ENCODE results near the gene ALKBH8. TPM values are rescaled to one million over a fixed set of nuclear protein-coding genes. Genes with fewer than 3 reads are reported as not detected.
A peak's percentile ranks its signal among the peaks of the same experiment; 100 is the strongest.
"Not testable (repeated sequence)": the region's sequence is repeated elsewhere in the genome, so short reads cannot be mapped to it uniquely, and the experiment has no call there.

ALKBH8 gene
- total RNA-seq, 1 donor from 2014 or later = 11.8 TPM

DNA sequence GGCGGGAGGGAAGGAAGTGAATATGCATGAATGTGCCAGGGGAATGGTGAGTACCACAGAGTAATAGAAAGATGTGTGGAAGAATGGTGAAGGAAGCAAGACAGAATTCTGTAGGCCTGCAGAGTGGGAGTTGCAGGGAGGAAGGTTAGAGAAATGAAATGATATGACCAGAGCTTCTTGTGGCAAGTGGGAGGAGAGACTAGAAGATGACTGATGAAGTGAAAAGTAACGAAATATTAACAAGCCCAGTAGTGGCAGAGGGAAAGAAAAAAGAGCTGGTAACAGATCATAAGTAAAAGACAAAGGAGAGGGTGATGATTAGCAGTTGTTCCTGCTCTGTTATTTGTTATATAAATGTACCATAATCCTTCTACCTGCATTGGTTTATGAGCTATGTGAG is 1.0 kb upstream of the ALKBH8 start:
- Histone ChIP-seq H3K9ac (no peak overlapping the region), H3K4me3 (no peak overlapping the region)
- no peaks in the 10 kb centered on the region for H3K9me3 Mint-ChIP-seq

DNA sequence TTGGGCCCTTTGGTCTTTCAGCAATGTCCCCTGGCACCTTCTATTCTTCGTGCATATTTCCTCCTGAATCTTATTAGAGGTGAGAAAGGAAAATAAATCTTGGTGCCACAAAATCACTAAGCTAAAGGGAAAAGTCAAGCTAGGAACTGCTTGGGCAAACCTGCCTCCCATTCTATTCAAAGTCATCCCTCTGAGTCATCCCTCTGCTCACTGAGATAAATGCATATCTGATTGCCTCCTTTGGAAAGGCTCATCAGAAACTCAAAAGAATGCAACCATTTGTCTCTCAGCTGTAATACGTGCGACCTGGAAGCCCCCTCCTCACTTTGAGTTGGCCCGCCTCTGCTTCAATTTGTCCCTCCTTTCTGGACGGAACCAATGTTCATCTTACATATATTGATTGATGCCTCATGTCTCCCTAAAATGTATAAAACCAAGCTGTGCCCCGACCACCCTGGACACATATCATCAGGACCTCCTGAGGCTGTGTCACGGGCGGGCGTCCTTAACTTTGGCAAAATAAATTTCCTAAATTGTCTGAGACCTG is 493 bp upstream of the ALKBH8 start:
- H3K9ac ChIP-seq; H3K9me3 ChIP-seq (ENCODE audit: low read depth); H3K4me1 ChIP-seq; H3K27me3 Mint-ChIP-seq (ENCODE audit: insufficient read depth, low read depth); H3K36me3 Mint-ChIP-seq; H3K36me3 ChIP-seq; H3F3A ChIP-seq (ENCODE audit: low read depth); DNase-seq (ENCODE audit: low spot score); H3K27me3 ChIP-seq; H3K27ac ChIP-seq; H3K9me3 Mint-ChIP-seq; H4K20me1 ChIP-seq (ENCODE audit: low read depth): not testable (repeated sequence)
- Mint-ChIP-seq H3K4me1 (peaks cover 19% of the 10 kb centered on the region), H3K4me3 (peak overlapping the region; percentile 98), H3K27ac (peak overlapping the region; percentile 32)
- Histone ChIP-seq H3K4me2 (peak overlapping the region; percentile 93), H2AFZ (replicated peaks) (peak overlapping the region; percentile 99), H3K4me3 (peak overlapping the region; percentile 86), H3K79me2 (ENCODE audit: low read depth) (peaks cover 30% of the 10 kb centered on the region)

More for the DNA sequence above, 1.0 kb upstream of the ALKBH8 start:
- DNase-seq (ENCODE audit: low spot score) = no peak
- Mint-ChIP-seq H3K27me3 (ENCODE audit: insufficient read depth, low read depth) (no peaks in the 10 kb centered on the region), H3K36me3 (no peaks in the 10 kb centered on the region), H3K4me1 (peaks cover 19% of the 10 kb centered on the region), H3K27ac (no peak overlapping the region), H3K4me3 (peak overlapping the region; percentile 98)
- Histone ChIP-seq H3K4me1 (no peaks in the 10 kb centered on the region), H3K27ac (no peak overlapping the region), H4K20me1 (ENCODE audit: low read depth) (no peaks in the 10 kb centered on the region), H3K4me2 (no peak overlapping the region), H3K9me3 (ENCODE audit: low read depth) (no peaks in the 10 kb centered on the region), H3K36me3 (no peaks in the 10 kb centered on the region), H3K79me2 (ENCODE audit: low read depth) (peaks cover 30% of the 10 kb centered on the region), H3K27me3 (no peaks in the 10 kb centered on the region), H2AFZ (replicated peaks) (peak overlapping the region; percentile 99), H3F3A (ENCODE audit: low read depth) (no peaks in the 10 kb centered on the region)
- TF ChIP-seq EZH2 (IDR thresholded peaks at IDR 0.05) (no peak), EZH2phosphoT487 (IDR thresholded peaks at IDR 0.05) (no peak)
- TF ChIP-seq, protein P1, sequence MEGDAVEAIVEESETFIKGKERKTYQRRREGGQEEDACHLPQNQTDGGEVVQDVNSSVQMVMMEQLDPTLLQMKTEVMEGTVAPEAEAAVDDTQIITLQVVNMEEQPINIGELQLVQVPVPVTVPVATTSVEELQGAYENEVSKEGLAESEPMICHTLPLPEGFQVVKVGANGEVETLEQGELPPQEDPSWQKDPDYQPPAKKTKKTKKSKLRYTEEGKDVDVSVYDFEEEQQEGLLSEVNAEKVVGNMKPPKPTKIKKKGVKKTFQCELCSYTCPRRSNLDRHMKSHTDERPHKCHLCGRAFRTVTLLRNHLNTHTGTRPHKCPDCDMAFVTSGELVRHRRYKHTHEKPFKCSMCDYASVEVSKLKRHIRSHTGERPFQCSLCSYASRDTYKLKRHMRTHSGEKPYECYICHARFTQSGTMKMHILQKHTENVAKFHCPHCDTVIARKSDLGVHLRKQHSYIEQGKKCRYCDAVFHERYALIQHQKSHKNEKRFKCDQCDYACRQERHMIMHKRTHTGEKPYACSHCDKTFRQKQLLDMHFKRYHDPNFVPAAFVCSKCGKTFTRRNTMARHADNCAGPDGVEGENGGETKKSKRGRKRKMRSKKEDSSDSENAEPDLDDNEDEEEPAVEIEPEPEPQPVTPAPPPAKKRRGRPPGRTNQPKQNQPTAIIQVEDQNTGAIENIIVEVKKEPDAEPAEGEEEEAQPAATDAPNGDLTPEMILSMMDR (IDR thresholded peaks at IDR 0.05) = no peak

DNA sequence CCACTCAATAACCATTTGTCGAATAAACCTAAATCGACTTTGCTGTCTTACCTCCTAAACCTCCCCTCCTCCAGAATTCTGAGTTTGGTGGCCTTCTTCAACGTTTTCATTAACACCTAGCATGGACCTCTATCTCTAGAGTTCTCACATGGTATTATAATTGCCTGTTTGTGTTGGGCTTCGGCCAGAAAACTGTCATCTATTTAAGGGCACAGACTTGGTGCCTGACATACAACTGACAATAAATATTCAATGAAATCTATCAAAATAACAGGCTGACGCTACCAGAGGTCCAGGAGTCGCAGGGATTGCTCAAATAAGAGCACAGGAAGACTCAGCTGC is 687 bp downstream of the ALKBH8 start:
- peak overlapping the region; percentile 93 for H3K4me2 ChIP-seq
- no peak for TF ChIP-seq EZH2 (IDR thresholded peaks at IDR 0.05)
- TF ChIP-seq, protein P1 (IDR thresholded peaks at IDR 0.05) = no peak
- TF ChIP-seq EZH2phosphoT487 (IDR thresholded peaks at IDR 0.05) = no peak
- Mint-ChIP-seq H3K27ac (peak overlapping the region; percentile 80), H3K4me3 (peak overlapping the region; percentile 98), H3K27me3 (ENCODE audit: insufficient read depth, low read depth) (no peaks in the 10 kb centered on the region), H3K36me3 (no peaks in the 10 kb centered on the region), H3K9me3 (no peaks in the 10 kb centered on the region), H3K4me1 (peaks cover 19% of the 10 kb centered on the region)
- no peaks in the 10 kb centered on the region for H4K20me1 ChIP-seq (ENCODE audit: low read depth)
- no peaks in the 10 kb centered on the region for H3K27me3 ChIP-seq
- no peaks in the 10 kb centered on the region for H3K36me3 ChIP-seq
- H3K4me1 ChIP-seq = no peaks in the 10 kb centered on the region
- peak overlapping the region; percentile 67 for H3K9ac ChIP-seq
- H3F3A ChIP-seq (ENCODE audit: low read depth) = no peaks in the 10 kb centered on the region
- DNase-seq (ENCODE audit: low spot score) = no peak
- peak overlapping the region; percentile 86 for H3K4me3 ChIP-seq
- no peaks in the 10 kb centered on the region for H3K9me3 ChIP-seq (ENCODE audit: low read depth)
- H2AFZ ChIP-seq (replicated peaks) = peak overlapping the region; percentile 99
- H3K27ac ChIP-seq = no peak overlapping the region
- H3K79me2 ChIP-seq (ENCODE audit: low read depth) = peaks cover 30% of the 10 kb centered on the region

DNA sequence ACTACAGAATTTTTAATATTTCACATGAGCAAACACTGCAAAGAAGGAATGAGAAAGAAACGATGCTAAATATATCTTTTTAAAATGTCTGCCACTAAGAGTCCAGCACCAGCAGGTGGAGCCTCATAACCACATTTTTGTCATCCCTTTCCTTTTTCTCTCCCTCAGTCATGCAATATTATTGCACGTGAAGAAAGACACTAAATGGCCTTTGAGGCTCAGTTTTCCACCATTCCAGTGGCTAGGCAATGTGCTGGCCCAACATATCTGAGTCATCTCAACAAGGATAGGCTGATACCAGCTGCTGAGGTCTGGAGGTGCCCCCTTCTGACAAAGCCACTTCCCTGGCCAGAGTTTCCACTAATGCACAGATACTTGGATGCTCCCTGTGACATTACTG is 1.8 kb downstream of the ALKBH8 start:
- no peak overlapping the region for H3K4me3 Mint-ChIP-seq
- H3K27ac Mint-ChIP-seq = no peak overlapping the region
- H3K9me3 Mint-ChIP-seq = no peaks in the 10 kb centered on the region
- TF ChIP-seq EZH2 (IDR thresholded peaks at IDR 0.05) = no peak
- TF ChIP-seq, protein P1 (IDR thresholded peaks at IDR 0.05) = peak; percentile 71
- no peaks in the 10 kb centered on the region for H3K9me3 ChIP-seq (ENCODE audit: low read depth)
- no peaks in the 10 kb centered on the region for H4K20me1 ChIP-seq (ENCODE audit: low read depth)
- peaks cover 19% of the 10 kb centered on the region for H3K4me1 Mint-ChIP-seq
- no peak overlapping the region for H3K9ac ChIP-seq
- no peaks in the 10 kb centered on the region for H3K36me3 Mint-ChIP-seq
- H3K27me3 Mint-ChIP-seq (ENCODE audit: insufficient read depth, low read depth) = no peaks in the 10 kb centered on the region
- no peaks in the 10 kb centered on the region for H3K36me3 ChIP-seq
- DNase-seq (ENCODE audit: low spot score) = peak; percentile 40
- H3K4me2 ChIP-seq = peak overlapping the region; percentile 93
- H3K27me3 ChIP-seq = no peaks in the 10 kb centered on the region
- no peak overlapping the region for H2AFZ ChIP-seq (replicated peaks)
- H3F3A ChIP-seq (ENCODE audit: low read depth) = no peaks in the 10 kb centered on the region
- peaks cover 30% of the 10 kb centered on the region for H3K79me2 ChIP-seq (ENCODE audit: low read depth)
- H3K4me1 ChIP-seq = no peaks in the 10 kb centered on the region
- no peak overlapping the region for H3K27ac ChIP-seq
- no peak overlapping the region for H3K4me3 ChIP-seq
